ENCODE data around the gene PACSIN2. TPM values are rescaled to one million over a fixed set of nuclear protein-coding genes. Genes with fewer than 3 reads are reported as not detected.

The PACSIN2 gene
- total RNA-seq, 1 experiment from 2014 or later, result 70.5 TPM

- H3K36me3 Mint-ChIP-seq, result peaks cover 5% of the 10 kb centered on the region
Measured at GRCh38 chr22:42976217-42976933, 38.6 kb downstream of the PACSIN2 start.

GRCh38 chr22:42974223-42974622 lies 40.7 kb downstream of the PACSIN2 start:
- ATAC-seq (no peak), DNase-seq (ENCODE audit: low spot score) (no peak)
- Mint-ChIP-seq H3K9me3 (peaks cover 20% of the 10 kb centered on the region), H3K36me3 (peaks cover 24% of the 10 kb centered on the region), H3K4me3 (no peak overlapping the region), H3K27ac (no peak overlapping the region), H3K4me1 (peaks cover 52% of the 10 kb centered on the region), H3K27me3 (ENCODE audit: low read depth) (no peaks in the 10 kb centered on the region)
- POLR2A ChIA-PET, result no interaction called here
- CTCF ChIA-PET, result interaction anchor here (0.6 to 1.6 kb wide), 3 partner anchors 13 to 106 kb away, joined by 3 to 4 read pairs (median 3); no protein-coding TSS in a partner anchor
- TF ChIP-seq, protein P1, sequence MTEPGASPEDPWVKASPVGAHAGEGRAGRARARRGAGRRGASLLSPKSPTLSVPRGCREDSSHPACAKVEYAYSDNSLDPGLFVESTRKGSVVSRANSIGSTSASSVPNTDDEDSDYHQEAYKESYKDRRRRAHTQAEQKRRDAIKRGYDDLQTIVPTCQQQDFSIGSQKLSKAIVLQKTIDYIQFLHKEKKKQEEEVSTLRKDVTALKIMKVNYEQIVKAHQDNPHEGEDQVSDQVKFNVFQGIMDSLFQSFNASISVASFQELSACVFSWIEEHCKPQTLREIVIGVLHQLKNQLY (CRISPR knock-in tag; IDR thresholded peaks at IDR 0.05), result no peak
- no peak for TF ChIP-seq CREM (CRISPR knock-in tag; IDR thresholded peaks at IDR 0.05)
- no peak for TF ChIP-seq ETV6 (CRISPR knock-in tag; IDR thresholded peaks at IDR 0.05)
- no peak for TF ChIP-seq MYBL2 (CRISPR knock-in tag; IDR thresholded peaks at IDR 0.05)
- no peak for TF ChIP-seq NR3C1 (CRISPR knock-in tag; conservative IDR thresholded peaks at IDR 0.05; ENCODE audit: low read depth)
- no peak for TF ChIP-seq NFE2L1 (CRISPR knock-in tag; IDR thresholded peaks at IDR 0.05)
- no peak for TF ChIP-seq SMAD4 (CRISPR knock-in tag; IDR thresholded peaks at IDR 0.05)
- TF ChIP-seq ATF1 (CRISPR knock-in tag; IDR thresholded peaks at IDR 0.05), result no peak
- TF ChIP-seq ZBTB21 (CRISPR knock-in tag; IDR thresholded peaks at IDR 0.05; ENCODE audit: borderline replicate concordance), result no peak
- no peak for TF ChIP-seq RELA (CRISPR knock-in tag; IDR thresholded peaks at IDR 0.05; ENCODE audit: borderline replicate concordance)
- TF ChIP-seq ZNF396 (CRISPR knock-in tag; IDR thresholded peaks at IDR 0.05; ENCODE audit: borderline replicate concordance), result no peak

More at GRCh38 chr22:42976217-42976933, 38.6 kb downstream of the PACSIN2 start:
- peak overlapping the region; percentile 88 for H3K27ac Mint-ChIP-seq
- CTCF ChIA-PET, result interaction anchor here (1.0 kb wide), 1 partner anchor 74 kb away, joined by 3 read pairs; no protein-coding TSS in a partner anchor
- H3K4me3 Mint-ChIP-seq, result no peak overlapping the region
- TF ChIP-seq FOXP1 (CRISPR knock-in tag; IDR thresholded peaks at IDR 0.05; ENCODE audit: borderline replicate concordance), result no peak
- no peak for TF ChIP-seq SP1 (CRISPR knock-in tag; conservative IDR thresholded peaks at IDR 0.05)
- no peak for TF ChIP-seq ETV6 (CRISPR knock-in tag; IDR thresholded peaks at IDR 0.05)
- no peak for TF ChIP-seq FOXJ3 (CRISPR knock-in tag; IDR thresholded peaks at IDR 0.05; ENCODE audit: borderline replicate concordance)
- TF ChIP-seq JUN (CRISPR knock-in tag; IDR thresholded peaks at IDR 0.05), result no peak
- TF ChIP-seq, protein P2, sequence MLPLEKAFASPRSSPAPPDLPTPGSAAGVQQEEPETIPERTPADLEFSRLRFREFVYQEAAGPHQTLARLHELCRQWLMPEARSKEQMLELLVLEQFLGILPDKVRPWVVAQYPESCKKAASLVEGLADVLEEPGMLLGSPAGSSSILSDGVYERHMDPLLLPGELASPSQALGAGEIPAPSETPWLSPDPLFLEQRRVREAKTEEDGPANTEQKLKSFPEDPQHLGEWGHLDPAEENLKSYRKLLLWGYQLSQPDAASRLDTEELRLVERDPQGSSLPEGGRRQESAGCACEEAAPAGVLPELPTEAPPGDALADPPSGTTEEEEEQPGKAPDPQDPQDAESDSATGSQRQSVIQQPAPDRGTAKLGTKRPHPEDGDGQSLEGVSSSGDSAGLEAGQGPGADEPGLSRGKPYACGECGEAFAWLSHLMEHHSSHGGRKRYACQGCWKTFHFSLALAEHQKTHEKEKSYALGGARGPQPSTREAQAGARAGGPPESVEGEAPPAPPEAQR (CRISPR knock-in tag; IDR thresholded peaks at IDR 0.05), result no peak
- TF ChIP-seq ZNF317 (CRISPR knock-in tag; IDR thresholded peaks at IDR 0.05; ENCODE audit: borderline replicate concordance, low read depth), result no peak
- no peak for TF ChIP-seq ZNF423 (CRISPR knock-in tag; IDR thresholded peaks at IDR 0.05)
- TF ChIP-seq, protein P3, sequence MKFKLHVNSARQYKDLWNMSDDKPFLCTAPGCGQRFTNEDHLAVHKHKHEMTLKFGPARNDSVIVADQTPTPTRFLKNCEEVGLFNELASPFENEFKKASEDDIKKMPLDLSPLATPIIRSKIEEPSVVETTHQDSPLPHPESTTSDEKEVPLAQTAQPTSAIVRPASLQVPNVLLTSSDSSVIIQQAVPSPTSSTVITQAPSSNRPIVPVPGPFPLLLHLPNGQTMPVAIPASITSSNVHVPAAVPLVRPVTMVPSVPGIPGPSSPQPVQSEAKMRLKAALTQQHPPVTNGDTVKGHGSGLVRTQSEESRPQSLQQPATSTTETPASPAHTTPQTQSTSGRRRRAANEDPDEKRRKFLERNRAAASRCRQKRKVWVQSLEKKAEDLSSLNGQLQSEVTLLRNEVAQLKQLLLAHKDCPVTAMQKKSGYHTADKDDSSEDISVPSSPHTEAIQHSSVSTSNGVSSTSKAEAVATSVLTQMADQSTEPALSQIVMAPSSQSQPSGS (CRISPR knock-in tag; IDR thresholded peaks at IDR 0.05; ENCODE audit: borderline replicate concordance, low read depth), result no peak
- no peak for TF ChIP-seq ZNF138 (CRISPR knock-in tag; conservative IDR thresholded peaks at IDR 0.05)
- TF ChIP-seq, protein P4, sequence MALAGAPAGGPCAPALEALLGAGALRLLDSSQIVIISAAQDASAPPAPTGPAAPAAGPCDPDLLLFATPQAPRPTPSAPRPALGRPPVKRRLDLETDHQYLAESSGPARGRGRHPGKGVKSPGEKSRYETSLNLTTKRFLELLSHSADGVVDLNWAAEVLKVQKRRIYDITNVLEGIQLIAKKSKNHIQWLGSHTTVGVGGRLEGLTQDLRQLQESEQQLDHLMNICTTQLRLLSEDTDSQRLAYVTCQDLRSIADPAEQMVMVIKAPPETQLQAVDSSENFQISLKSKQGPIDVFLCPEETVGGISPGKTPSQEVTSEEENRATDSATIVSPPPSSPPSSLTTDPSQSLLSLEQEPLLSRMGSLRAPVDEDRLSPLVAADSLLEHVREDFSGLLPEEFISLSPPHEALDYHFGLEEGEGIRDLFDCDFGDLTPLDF (CRISPR knock-in tag; IDR thresholded peaks at IDR 0.05), result no peak
- no peak for TF ChIP-seq GRHL2 (CRISPR knock-in tag; IDR thresholded peaks at IDR 0.05; ENCODE audit: insufficient replicate concordance, severe bottlenecking)
- no peak for TF ChIP-seq OVOL2 (CRISPR knock-in tag; IDR thresholded peaks at IDR 0.05; ENCODE audit: borderline replicate concordance)
- no peak for TF ChIP-seq NFE2L1 (CRISPR knock-in tag; IDR thresholded peaks at IDR 0.05)
- TF ChIP-seq, protein P5, sequence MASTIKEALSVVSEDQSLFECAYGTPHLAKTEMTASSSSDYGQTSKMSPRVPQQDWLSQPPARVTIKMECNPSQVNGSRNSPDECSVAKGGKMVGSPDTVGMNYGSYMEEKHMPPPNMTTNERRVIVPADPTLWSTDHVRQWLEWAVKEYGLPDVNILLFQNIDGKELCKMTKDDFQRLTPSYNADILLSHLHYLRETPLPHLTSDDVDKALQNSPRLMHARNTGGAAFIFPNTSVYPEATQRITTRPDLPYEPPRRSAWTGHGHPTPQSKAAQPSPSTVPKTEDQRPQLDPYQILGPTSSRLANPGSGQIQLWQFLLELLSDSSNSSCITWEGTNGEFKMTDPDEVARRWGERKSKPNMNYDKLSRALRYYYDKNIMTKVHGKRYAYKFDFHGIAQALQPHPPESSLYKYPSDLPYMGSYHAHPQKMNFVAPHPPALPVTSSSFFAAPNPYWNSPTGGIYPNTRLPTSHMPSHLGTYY (CRISPR knock-in tag; IDR thresholded peaks at IDR 0.05), result no peak
- TF ChIP-seq ZNF512 (CRISPR knock-in tag; IDR thresholded peaks at IDR 0.05; ENCODE audit: borderline replicate concordance), result no peak
- TF ChIP-seq SMAD3 (CRISPR knock-in tag; IDR thresholded peaks at IDR 0.05; ENCODE audit: borderline replicate concordance), result no peak
- TF ChIP-seq RELA (CRISPR knock-in tag; IDR thresholded peaks at IDR 0.05; ENCODE audit: borderline replicate concordance), result no peak
- TF ChIP-seq, protein P6, sequence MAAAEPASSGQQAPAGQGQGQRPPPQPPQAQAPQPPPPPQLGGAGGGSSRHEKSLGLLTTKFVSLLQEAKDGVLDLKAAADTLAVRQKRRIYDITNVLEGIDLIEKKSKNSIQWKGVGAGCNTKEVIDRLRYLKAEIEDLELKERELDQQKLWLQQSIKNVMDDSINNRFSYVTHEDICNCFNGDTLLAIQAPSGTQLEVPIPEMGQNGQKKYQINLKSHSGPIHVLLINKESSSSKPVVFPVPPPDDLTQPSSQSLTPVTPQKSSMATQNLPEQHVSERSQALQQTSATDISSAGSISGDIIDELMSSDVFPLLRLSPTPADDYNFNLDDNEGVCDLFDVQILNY (CRISPR knock-in tag; IDR thresholded peaks at IDR 0.05), result no peak
- no peak for TF ChIP-seq TEAD1 (CRISPR knock-in tag; IDR thresholded peaks at IDR 0.05)
- H3K4me1 Mint-ChIP-seq, result peaks cover 50% of the 10 kb centered on the region
- no peaks in the 10 kb centered on the region for H3K27me3 Mint-ChIP-seq (ENCODE audit: low read depth)
- ATAC-seq (peak; percentile 79), DNase-seq (ENCODE audit: low spot score) (no peak)
- H3K9me3 Mint-ChIP-seq, result peaks cover 8% of the 10 kb centered on the region
- POLR2A ChIA-PET, result no interaction called here
